SK-N-SH treated with all-trans-retinoic acid at 6 μM for 48 hours (cell line): ENCODE data around the gene DTX4.

Experiments used
- ZFP30 ChIP-seq: fragments of 450-650 bp; formaldehyde crosslinking; IDR thresholded peaks from 2 replicates; pipeline ENCODE4 v1.5.0; 2022; ENCODE audit warnings: mild to moderate bottlenecking, moderate library complexity
- ZNF70 ChIP-seq: fragments of 450-650 bp; formaldehyde crosslinking; IDR thresholded peaks from 2 replicates; pipeline ENCODE4 v1.5.0; 2020; ENCODE audit warnings: mild to moderate bottlenecking, moderate library complexity
- TF ChIP-seq, protein P1 (sequence below): fragments of 250-450 bp; sonication (Bioruptor Pico); IDR thresholded peaks from 2 replicates; pipeline ENCODE4 v1.5.0; 2020; ENCODE audit warnings: mild to moderate bottlenecking, moderate library complexity
- TF ChIP-seq, protein P2 (sequence below): fragments of 250-450 bp; sonication (Bioruptor Pico); IDR thresholded peaks from 2 replicates; pipeline ENCODE4 v1.8.0; 2021; ENCODE audit warnings: low read depth, mild to moderate bottlenecking, moderate library complexity, borderline replicate concordance

DNA sequence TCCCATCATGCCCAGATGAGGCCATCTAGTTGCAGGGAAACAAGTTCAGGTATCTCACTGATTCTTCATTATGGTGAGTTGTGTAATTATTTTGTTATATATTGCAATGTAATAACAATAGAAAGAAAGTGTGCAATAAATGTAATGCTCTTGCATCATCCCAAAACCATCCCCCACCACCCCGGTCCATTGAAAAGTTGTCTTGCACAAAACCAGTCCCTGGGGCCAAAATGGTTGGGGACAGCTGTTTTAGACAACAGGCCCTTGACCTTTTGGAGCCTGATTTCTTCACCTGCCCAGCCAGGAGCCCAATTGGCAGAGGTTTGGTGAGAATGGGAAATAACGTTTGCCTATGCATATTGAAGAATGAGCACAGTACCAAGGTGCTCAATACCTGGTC is 24.8 kb downstream of the DTX4 start:
- TF ChIP-seq ZNF70 (CRISPR knock-in tag) (no peak), ZFP30 (CRISPR knock-in tag) (no peak)
- TF ChIP-seq, protein P1, sequence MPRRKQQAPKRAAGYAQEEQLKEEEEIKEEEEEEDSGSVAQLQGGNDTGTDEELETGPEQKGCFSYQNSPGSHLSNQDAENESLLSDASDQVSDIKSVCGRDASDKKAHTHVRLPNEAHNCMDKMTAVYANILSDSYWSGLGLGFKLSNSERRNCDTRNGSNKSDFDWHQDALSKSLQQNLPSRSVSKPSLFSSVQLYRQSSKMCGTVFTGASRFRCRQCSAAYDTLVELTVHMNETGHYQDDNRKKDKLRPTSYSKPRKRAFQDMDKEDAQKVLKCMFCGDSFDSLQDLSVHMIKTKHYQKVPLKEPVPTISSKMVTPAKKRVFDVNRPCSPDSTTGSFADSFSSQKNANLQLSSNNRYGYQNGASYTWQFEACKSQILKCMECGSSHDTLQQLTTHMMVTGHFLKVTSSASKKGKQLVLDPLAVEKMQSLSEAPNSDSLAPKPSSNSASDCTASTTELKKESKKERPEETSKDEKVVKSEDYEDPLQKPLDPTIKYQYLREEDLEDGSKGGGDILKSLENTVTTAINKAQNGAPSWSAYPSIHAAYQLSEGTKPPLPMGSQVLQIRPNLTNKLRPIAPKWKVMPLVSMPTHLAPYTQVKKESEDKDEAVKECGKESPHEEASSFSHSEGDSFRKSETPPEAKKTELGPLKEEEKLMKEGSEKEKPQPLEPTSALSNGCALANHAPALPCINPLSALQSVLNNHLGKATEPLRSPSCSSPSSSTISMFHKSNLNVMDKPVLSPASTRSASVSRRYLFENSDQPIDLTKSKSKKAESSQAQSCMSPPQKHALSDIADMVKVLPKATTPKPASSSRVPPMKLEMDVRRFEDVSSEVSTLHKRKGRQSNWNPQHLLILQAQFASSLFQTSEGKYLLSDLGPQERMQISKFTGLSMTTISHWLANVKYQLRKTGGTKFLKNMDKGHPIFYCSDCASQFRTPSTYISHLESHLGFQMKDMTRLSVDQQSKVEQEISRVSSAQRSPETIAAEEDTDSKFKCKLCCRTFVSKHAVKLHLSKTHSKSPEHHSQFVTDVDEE (CRISPR knock-in tag): no peak
- TF ChIP-seq, protein P2, sequence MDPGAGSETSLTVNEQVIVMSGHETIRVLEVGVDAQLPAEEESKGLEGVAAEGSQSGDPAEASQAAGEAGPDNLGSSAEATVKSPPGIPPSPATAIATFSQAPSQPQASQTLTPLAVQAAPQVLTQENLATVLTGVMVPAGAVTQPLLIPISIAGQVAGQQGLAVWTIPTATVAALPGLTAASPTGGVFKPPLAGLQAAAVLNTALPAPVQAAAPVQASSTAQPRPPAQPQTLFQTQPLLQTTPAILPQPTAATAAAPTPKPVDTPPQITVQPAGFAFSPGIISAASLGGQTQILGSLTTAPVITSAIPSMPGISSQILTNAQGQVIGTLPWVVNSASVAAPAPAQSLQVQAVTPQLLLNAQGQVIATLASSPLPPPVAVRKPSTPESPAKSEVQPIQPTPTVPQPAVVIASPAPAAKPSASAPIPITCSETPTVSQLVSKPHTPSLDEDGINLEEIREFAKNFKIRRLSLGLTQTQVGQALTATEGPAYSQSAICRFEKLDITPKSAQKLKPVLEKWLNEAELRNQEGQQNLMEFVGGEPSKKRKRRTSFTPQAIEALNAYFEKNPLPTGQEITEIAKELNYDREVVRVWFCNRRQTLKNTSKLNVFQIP: no peak
